Gastrocnemius medialis (tissue), 4 donors: ENCODE data around the gene NKD1.

Source experiments
- CTCF ChIP-seq, 5 experiments: fragments of 450-650 bp in 3 of 5; fragments of 200-600 bp in 2 of 5; sonication (generic) in 2 of 5; IDR thresholded peaks in 4 of 5; conservative IDR thresholded peaks in 1 of 5; 1 replicate in 4 of 5; 2 replicates in 1 of 5; pipeline ENCODE4 v1.5.1; 2016 to 2019; ENCODE audit warnings: antibody characterized with exemption in 5 of 5, mild to moderate bottlenecking in 3 of 5, moderate library complexity in 3 of 5
- POLR2A ChIP-seq, 2 donors: fragments of 450-650 bp; IDR thresholded peaks; one replicate each; pipeline ENCODE4 v1.6.1; 2017; ENCODE audit warnings: antibody characterized with exemption in 2 of 2, mild to moderate bottlenecking in 2 of 2, moderate library complexity in 2 of 2

DNA sequence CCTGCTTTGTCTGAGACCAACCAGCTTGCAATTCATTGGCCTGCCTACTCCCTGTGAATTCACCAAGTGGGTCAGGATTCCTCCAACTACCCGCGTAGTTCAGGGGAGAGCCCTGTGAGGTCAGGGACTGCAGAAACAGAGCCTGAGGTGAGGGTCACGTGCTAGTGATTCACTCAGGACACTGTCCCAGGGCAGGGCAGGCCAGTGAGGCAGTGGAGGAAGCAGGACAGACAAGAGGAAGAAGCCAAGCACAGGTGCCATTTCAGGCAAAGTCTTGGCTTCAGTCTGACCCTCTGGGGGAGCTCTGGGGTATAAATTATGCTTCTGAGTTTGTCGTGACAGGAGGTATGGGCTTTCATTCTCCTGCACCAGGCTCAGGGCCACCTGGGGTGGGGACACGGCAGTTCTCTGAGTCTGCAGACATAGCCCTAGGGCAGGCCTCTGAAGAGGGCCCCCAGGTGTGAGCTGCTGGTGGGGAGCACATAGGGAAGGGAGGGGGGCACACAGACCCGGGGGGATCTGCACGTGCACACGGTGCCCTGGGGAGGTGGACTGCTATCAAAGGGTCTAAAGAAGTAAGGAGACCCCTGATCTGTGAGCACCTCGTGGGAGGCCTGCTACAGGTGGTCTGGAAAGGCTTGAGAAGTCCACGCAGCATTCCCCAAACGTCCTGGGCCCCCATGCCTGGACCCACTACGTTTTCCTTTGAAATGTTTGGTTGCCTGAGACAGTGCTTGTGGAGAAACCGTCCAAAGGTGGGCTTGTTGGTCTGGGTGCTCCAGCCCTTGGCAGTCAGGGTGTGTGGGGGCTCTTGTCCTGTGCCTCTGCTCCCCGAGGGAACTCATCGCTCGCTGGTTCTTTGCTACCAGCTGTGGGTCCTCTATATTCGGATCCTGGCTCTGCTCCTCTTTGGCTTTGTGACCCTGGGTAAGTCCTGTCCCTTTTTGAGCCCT, 46.4 kb downstream of the NKD1 start:
- TF ChIP-seq CTCF (IDR thresholded peaks at IDR 0.05 in 4 of 5, conservative IDR thresholded peaks at IDR 0.05 in 1 of 5), result no peak
- TF ChIP-seq POLR2A (IDR thresholded peaks at IDR 0.05), result no peak
